ENCODE measurements around the gene TRIM17. TPM values are rescaled to one million over a fixed set of nuclear protein-coding genes. Genes with fewer than 3 reads are reported as not detected.

Gene TRIM17
- total RNA-seq, 2 donors from 2014 or later, result 2.0 to 2.2 TPM

GRCh38 chr1:228456252-228457016 is 39.8 kb upstream of the TRIM17 start:
- Mint-ChIP-seq H3K27ac (peak overlapping the region; percentile 95 to 97), H3K4me1 (ENCODE audit: low read depth in 2 of 2) (peaks cover 33 to 45% of the 10 kb centered on the region in 2 donors), H3K27me3 (peaks cover 0 to 3% of the 10 kb centered on the region in 2 donors), H3K4me3 (peak overlapping the region; percentile 95), H3K36me3 (no peaks in the 10 kb centered on the region), H3K9me3 (no peaks in the 10 kb centered on the region)
- DNase-seq (ENCODE audit: low spot score) (no peak), ATAC-seq (no peak)

- no peaks in the 10 kb centered on the region for H3K9me3 Mint-ChIP-seq
- H3K27ac Mint-ChIP-seq, result no peak overlapping the region
- H3K27me3 Mint-ChIP-seq, result no peaks in the 10 kb centered on the region
- ATAC-seq, result no peak
- no peak for DNase-seq (ENCODE audit: low spot score)
- H3K36me3 Mint-ChIP-seq, result no peaks in the 10 kb centered on the region
- peak overlapping the region; percentile 95 for H3K4me3 Mint-ChIP-seq
- H3K4me1 Mint-ChIP-seq (ENCODE audit: low read depth in 2 of 2), result peaks cover 29 to 41% of the 10 kb centered on the region in 2 donors
These were observed 39.1 kb upstream of the TRIM17 start for GRCh38 chr1:228455715-228456114.

GRCh38 chr1:228454238-228454637 is 37.6 kb upstream of the TRIM17 start:
- Mint-ChIP-seq H3K27ac (no peak overlapping the region), H3K36me3 (no peaks in the 10 kb centered on the region), H3K4me1 (ENCODE audit: low read depth in 2 of 2) (peaks cover 29 to 38% of the 10 kb centered on the region in 2 donors), H3K27me3 (peaks cover 0 to 1% of the 10 kb centered on the region in 2 donors), H3K9me3 (no peaks in the 10 kb centered on the region), H3K4me3 (no peak overlapping the region)
- DNase-seq (ENCODE audit: low spot score), result no peak
- ATAC-seq, result no peak

GRCh38 chr1:228453614-228454013 is 37.0 kb upstream of the TRIM17 start:
- no peak for ATAC-seq
- Mint-ChIP-seq H3K4me1 (ENCODE audit: low read depth in 2 of 2) (peaks cover 29 to 37% of the 10 kb centered on the region in 2 donors), H3K27me3 (peaks cover 0 to 2% of the 10 kb centered on the region in 2 donors), H3K9me3 (no peaks in the 10 kb centered on the region), H3K36me3 (no peaks in the 10 kb centered on the region), H3K27ac (no peak overlapping the region), H3K4me3 (no peak overlapping the region)
- DNase-seq (ENCODE audit: low spot score), result no peak

- H3K36me3 Mint-ChIP-seq, result no peaks in the 10 kb centered on the region
- no peak for ATAC-seq
- H3K4me3 Mint-ChIP-seq, result no peak overlapping the region
- no peak overlapping the region for H3K27ac Mint-ChIP-seq
- peaks cover 0 to 6% of the 10 kb centered on the region in 2 donors for H3K27me3 Mint-ChIP-seq
- no peak for DNase-seq (ENCODE audit: low spot score)
- H3K4me1 Mint-ChIP-seq (ENCODE audit: low read depth in 2 of 2), result peaks cover 24 to 32% of the 10 kb centered on the region in 2 donors
- no peaks in the 10 kb centered on the region for H3K9me3 Mint-ChIP-seq
These were observed 36.4 kb upstream of the TRIM17 start for GRCh38 chr1:228453022-228453560.

GRCh38 chr1:228452194-228453021 is 35.7 kb upstream of the TRIM17 start:
- peak in 1 of 2 donors; percentile 20 for ATAC-seq
- H3K4me1 Mint-ChIP-seq (ENCODE audit: low read depth in 2 of 2), result peaks cover 18 to 26% of the 10 kb centered on the region in 2 donors

GRCh38 chr1:228450200-228450599 is 33.5 kb upstream of the TRIM17 start:
- no peak for ATAC-seq
- H3K4me1 Mint-ChIP-seq (ENCODE audit: low read depth in 2 of 2), result peaks cover 12 to 21% of the 10 kb centered on the region in 2 donors
- peaks cover 16 to 25% of the 10 kb centered on the region in 2 donors for H3K27me3 Mint-ChIP-seq

More at GRCh38 chr1:228452194-228453021, 35.7 kb upstream of the TRIM17 start:
- no peaks in the 10 kb centered on the region for H3K36me3 Mint-ChIP-seq
- DNase-seq (ENCODE audit: low spot score), result no peak
- peaks cover 0 to 13% of the 10 kb centered on the region in 2 donors for H3K27me3 Mint-ChIP-seq
- H3K27ac Mint-ChIP-seq, result no peak overlapping the region
- H3K4me3 Mint-ChIP-seq, result no peak overlapping the region
- no peaks in the 10 kb centered on the region for H3K9me3 Mint-ChIP-seq

GRCh38 chr1:228448372-228448771 is 31.7 kb upstream of the TRIM17 start:
- Mint-ChIP-seq H3K27ac (no peak overlapping the region), H3K9me3 (no peaks in the 10 kb centered on the region), H3K36me3 (no peaks in the 10 kb centered on the region), H3K4me3 (no peak overlapping the region), H3K27me3 (peaks cover 29 to 34% of the 10 kb centered on the region in 2 donors), H3K4me1 (ENCODE audit: low read depth in 2 of 2) (peaks cover 14% of the 10 kb centered on the region in 2 donors)
- DNase-seq (ENCODE audit: low spot score) (no peak), ATAC-seq (no peak)

More at GRCh38 chr1:228450200-228450599, 33.5 kb upstream of the TRIM17 start:
- DNase-seq (ENCODE audit: low spot score), result no peak
- Mint-ChIP-seq H3K27ac (no peak overlapping the region), H3K4me3 (no peak overlapping the region), H3K9me3 (no peaks in the 10 kb centered on the region), H3K36me3 (no peaks in the 10 kb centered on the region)

GRCh38 chr1:228446852-228447251 is 30.2 kb upstream of the TRIM17 start:
- H3K36me3 Mint-ChIP-seq, result no peaks in the 10 kb centered on the region
- peaks cover 10 to 11% of the 10 kb centered on the region in 2 donors for H3K4me1 Mint-ChIP-seq (ENCODE audit: low read depth in 2 of 2)
- no peak overlapping the region for H3K4me3 Mint-ChIP-seq
- peaks cover 29 to 38% of the 10 kb centered on the region in 2 donors for H3K27me3 Mint-ChIP-seq
- H3K27ac Mint-ChIP-seq, result no peak overlapping the region
- no peak for DNase-seq (ENCODE audit: low spot score)
- H3K9me3 Mint-ChIP-seq, result no peaks in the 10 kb centered on the region
- ATAC-seq, result no peak

GRCh38 chr1:228445843-228446650 is 29.4 kb upstream of the TRIM17 start:
- Mint-ChIP-seq H3K4me1 (ENCODE audit: low read depth in 2 of 2) (peaks cover 8 to 10% of the 10 kb centered on the region in 2 donors), H3K27ac (no peak overlapping the region), H3K4me3 (peak overlapping the region; percentile 75), H3K36me3 (no peaks in the 10 kb centered on the region), H3K9me3 (no peaks in the 10 kb centered on the region), H3K27me3 (peaks cover 31 to 40% of the 10 kb centered on the region in 2 donors)
- DNase-seq (ENCODE audit: low spot score) (no peak), ATAC-seq (peak; percentile 72)

GRCh38 chr1:228445490-228445842 is 28.8 kb upstream of the TRIM17 start:
- ATAC-seq, result no peak
- H3K4me3 Mint-ChIP-seq, result peak overlapping the region; percentile 75
- no peak for DNase-seq (ENCODE audit: low spot score)
- H3K27me3 Mint-ChIP-seq, result peaks cover 37 to 43% of the 10 kb centered on the region in 2 donors
- no peaks in the 10 kb centered on the region for H3K9me3 Mint-ChIP-seq
- H3K4me1 Mint-ChIP-seq (ENCODE audit: low read depth in 2 of 2), result peaks cover 8 to 10% of the 10 kb centered on the region in 2 donors
- no peaks in the 10 kb centered on the region for H3K36me3 Mint-ChIP-seq
- H3K27ac Mint-ChIP-seq, result no peak overlapping the region

- H3K27me3 Mint-ChIP-seq, result peaks cover 49 to 50% of the 10 kb centered on the region in 2 donors
These were observed 26.7 kb upstream of the TRIM17 start for GRCh38 chr1:228443395-228443794.

More at GRCh38 chr1:228443395-228443794, 26.7 kb upstream of the TRIM17 start:
- Mint-ChIP-seq H3K4me1 (ENCODE audit: low read depth in 2 of 2) (peaks cover 8 to 10% of the 10 kb centered on the region in 2 donors), H3K27ac (no peak overlapping the region), H3K36me3 (no peaks in the 10 kb centered on the region), H3K9me3 (no peaks in the 10 kb centered on the region), H3K4me3 (no peak overlapping the region)
- DNase-seq (ENCODE audit: low spot score), result no peak
- ATAC-seq, result no peak

Measured in natural killer cell treated with Interleukin-12 subunit alpha and Interleukin-12 subunit beta and Interleukin-15 and Interleukin-18, amount 100 ng/mL, for 72 hours (primary cell).